ENCODE results near the gene FGFR3. TPM values are rescaled to one million over a fixed set of nuclear protein-coding genes. Genes with fewer than 3 reads are reported as not detected.
"Not testable (repeated sequence)": the region's sequence is repeated elsewhere in the genome, so short reads cannot be mapped to it uniquely, and the experiment has no call there.

The FGFR3 gene
- total RNA-seq, 1 donor from 2014 or later: 0.79 TPM

DNA sequence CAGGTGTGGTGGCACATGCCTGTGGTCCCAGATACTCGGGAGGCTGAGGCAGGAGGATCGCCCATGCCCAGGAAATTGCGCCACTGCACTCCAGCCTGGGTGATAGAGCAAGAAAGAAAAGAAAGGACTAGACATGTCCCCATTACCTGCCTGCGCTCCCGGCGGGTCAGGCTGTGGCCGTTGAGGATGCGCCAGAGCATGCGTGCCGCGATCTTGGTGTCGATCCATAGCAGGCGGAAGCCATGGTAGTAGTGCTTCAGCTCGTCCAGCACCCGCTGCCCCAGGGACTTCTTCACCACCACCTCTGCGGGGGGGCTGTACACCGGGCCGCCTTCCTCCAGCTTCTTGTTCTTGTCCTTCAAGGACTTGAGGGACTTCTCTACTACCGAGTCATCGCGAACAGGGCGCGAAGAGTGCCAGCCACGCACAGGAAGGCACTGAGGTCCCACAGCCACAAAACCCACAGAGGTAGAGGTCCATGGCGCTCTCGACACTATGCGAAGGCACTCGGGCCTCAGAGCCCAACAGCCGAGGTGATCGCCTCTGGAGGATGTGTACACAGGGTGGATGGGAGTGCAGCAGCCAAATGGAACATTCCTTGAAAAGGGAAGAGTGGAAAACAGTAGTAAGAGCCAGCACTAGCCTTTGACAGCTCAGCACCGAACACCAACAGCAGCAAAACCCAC is 48.3 kb downstream of the FGFR3 start:
- no peak for DNase-seq (ENCODE audit: low read depth, low spot score)

DNA sequence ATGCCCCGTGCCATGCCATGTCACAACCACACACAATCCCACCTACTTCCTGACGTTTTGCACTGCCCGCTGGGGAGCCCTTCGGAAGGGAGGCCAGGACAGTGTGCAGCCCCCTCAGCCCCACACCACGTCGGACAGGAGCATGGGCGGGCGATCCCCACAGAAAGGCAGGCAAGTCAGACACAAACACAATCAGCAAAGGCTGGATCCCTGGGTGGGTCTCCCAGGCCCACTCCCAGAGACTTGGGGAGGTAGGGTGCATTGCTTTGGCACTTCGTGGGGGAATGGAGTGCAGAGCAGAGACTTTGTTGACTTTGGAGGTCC is 48.8 kb downstream of the FGFR3 start:
- DNase-seq (ENCODE audit: low read depth, low spot score): no peak

DNA sequence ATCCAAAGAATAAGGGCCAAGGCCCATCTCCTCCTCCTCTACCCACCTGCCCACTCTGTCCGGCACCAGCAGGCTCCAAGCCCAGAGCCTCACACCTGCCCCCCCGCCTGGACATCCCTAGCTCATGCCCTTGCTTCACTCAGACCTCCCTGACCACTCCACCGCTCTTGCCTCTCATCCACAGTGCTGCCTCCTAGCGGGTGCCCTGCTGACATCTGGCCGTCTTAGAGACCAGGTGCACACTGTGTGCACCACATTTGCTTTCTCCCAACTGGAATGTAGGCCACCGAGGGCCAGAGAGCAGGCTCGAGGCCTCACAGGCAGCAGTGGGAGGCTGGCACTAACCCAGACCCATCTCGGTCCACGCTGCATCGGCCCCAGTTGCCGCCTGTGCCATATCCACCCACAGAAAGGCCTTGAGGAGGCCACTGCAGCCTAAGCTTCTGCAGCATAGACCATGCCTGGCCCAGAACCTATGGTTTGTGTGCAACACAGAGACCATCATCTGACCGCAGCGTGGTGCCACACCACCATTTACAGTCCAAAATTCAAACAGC is 49.3 kb downstream of the FGFR3 start:
- no peak for DNase-seq (ENCODE audit: low read depth, low spot score)

DNA sequence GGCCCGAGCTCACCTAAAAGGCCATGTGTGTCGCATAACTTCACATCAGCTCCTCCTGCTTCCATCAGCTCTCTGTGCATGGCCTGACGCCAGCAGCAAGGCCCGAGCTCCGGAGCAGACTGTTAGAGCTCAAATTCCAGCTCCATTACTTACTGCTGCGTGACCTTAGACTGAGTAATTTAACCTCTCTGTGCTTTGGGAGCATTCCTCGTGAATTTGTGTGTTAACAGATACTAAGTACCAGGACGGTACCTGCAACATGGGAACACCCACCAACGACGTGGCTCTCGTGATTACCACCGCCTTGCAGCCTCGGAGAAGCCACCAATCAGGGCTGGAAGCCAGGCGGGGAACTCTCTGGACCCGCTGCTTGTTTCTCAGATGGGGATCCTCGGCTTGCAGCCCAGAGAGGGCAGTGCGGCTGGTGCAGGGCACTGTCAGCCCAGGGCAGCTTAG is 49.9 kb downstream of the FGFR3 start:
- DNase-seq (ENCODE audit: low read depth, low spot score): no peak

DNA sequence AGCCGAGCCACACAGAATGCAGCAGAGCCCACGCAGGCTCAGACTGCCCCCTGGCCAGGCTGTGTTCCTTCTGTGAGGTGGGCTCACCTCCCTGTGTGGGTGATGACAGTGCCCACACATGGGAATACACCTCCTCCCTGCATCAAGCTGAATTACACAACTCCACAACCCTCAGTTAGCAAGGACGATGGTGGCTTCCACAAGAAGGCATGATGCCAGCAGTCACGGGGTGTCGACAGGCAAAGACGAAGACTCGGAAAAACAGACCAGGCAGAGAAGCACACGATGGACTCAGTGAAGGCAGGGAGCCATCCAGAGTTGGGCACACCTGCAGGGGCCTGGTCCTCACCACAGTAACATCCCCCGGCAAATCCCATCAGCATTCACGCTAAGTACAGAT is 50.8 kb downstream of the FGFR3 start:
- no peak for DNase-seq (ENCODE audit: low read depth, low spot score)

DNA sequence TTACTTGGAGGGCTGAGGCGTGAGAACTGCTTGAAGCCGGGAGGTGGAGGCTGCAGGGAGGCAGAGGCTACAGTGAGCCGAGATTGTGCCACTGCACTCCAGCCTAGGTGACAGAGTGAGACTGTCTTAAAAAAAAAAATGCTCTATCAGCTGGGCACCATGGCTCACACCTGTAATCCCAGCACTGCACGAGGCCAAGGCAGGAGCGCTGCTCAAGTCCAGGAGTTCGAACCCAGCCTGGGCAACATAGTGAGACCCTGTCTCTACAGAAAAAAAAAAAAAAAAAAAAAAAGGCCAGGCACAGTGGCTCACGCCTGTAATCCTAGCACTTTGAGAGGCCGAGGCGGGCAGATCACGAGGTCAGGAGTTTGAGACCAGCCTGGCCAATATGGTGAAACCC is 51.5 kb downstream of the FGFR3 start:
- DNase-seq (ENCODE audit: low read depth, low spot score): not testable (repeated sequence)

DNA sequence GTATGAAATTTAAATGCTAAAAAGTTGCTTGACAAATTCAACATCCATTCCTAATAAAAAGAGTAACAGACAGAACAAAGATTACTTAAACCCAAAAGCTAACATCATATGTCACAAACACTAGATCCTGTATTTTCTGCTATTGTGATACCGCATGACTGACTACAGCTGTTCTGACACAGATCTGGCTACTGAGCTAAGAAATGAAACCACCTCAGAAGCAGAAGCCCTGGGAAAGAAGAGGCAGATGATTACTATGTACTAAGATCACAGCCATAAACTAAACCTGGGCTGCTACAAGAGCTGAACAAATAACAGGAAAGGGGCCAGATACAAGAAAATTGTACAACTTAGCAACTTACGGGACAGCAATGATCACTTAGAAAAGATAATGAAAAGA is 53.5 kb downstream of the FGFR3 start:
- DNase-seq (ENCODE audit: low read depth, low spot score): no peak

DNA sequence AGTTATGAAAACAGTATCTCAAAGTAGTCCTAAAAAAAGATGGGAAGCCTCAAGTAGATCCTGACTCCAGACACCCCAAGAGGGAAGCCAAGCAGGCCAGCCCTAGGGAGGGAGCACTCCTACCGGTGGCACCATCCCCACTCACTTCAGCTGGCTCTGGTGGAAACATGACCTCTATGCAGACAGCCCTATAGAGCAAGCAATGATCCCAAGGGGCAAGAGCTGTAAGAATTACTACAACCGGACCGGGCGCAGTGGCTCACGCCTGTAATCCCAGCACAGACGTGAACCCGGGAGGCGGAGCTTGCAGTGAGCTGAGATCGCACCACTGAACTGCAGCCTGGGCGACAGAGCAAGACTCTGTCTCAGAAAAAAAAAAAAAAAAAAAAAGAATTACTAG is 57.2 kb downstream of the FGFR3 start:
- no peak for DNase-seq (ENCODE audit: low read depth, low spot score)

DNA sequence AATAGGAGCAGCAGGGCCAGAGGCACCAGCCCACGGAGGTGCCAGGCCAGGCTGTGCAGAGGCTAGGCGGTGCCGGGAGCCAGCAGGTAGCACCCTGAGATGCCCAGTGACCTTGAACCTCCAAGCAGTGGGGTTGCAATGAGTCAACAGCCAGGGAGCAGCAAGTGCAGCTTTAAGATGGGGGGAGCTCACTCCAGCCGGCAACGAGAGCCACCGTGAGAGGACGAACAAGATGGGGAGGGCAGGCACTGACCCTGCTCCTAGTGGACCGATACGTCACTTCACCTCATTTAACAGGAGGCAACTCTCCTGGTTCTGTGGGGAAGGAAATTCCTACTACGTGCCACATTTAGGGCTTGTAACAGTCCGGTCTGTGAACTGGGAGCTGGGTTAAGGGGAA is 58.1 kb downstream of the FGFR3 start:
- DNase-seq (ENCODE audit: low read depth, low spot score): no peak

DNA sequence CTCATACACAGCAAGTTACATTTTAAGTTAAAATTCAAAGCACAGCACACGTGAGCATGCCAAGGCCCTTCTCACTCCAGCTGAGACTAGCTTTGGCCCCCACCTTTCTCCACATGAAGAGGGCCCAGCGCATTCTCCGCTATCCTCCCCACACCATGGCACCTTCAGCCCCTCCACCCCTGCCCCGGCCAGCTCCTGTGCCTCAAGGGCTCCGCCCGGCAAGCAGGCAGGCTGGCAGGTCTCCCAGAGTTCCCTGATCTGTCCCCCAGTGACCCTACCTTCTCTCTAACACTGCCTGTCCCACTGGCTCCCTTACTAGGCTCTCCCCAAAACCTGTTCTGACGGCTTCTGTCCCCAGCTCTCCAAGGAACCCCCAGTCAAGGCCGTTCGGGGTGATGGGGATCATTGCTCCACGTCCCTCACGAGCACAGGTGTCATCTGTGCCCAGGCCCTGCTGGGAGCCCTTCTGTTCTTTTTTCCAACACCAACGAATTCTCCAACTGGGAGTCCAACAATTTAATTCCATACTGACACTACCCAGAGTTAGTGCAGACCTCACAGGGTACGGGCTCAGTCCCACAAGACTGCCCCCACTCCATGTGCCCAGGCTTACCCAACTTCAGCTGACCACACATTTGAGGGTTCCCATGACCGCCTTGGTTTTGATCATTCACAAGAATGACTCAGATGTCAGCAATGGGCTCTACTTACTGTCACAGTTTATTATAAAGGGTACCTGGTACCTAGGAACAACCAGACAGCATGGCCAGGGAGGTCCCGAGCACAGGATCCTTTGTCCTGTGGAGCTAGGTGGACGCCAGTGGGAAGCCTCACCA is 58.7 kb downstream of the FGFR3 start:
- no peak for DNase-seq (ENCODE audit: low read depth, low spot score)

DNA sequence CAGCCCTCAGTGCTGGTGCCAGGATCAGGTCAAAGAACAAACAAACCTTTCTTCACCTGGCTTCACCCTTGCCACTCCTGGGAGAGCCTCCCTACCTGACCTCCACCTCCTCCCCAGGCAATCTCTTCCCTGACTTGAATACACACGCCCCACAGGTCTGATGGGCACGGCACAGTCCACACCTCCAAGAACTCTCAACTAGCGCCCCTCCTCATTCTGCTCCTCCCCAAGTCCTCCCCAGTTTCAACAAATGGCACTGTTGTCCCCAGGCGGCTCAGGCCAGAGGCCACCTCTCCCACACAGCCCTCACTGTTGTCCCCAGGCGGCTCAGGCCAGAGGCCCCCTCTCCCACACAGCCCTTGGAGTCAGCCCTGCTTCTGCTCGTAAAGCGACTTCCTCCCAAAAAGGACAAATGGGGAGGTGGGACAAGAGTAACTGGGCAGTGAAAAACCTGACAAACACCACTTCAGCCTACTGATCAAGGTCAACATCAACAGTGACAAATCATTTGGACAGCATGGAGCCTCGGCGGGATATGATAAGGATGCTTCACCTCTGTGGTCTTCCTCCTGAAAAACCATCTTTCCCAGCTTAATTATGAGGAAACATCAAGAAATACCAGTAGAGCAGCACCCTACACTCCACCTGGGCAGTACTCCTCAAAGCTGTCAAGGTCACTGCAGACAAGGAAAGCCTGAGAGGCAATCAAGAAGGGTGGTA is 60.0 kb downstream of the FGFR3 start:
- DNase-seq (ENCODE audit: low read depth, low spot score): no peak

DNA sequence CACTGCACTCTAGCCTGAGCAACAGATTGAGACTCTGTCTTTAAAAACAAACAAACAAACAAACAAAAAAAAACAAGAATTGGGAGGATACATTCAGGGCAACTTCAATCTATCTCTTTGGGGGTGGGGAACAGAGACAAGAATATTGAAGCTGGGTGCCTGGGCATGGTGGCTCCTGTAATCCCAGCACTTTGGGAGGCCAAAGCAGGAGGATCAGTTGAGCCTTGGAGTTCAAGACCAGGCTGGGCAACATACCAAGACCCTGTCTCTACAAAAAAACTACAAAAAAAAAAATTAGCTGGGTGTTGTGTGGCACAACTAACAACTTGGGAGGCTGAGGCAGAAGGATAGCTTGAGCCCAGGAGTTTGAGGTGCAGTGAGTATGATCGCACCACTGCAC is 61.7 kb downstream of the FGFR3 start:
- DNase-seq (ENCODE audit: low read depth, low spot score): no peak

DNA sequence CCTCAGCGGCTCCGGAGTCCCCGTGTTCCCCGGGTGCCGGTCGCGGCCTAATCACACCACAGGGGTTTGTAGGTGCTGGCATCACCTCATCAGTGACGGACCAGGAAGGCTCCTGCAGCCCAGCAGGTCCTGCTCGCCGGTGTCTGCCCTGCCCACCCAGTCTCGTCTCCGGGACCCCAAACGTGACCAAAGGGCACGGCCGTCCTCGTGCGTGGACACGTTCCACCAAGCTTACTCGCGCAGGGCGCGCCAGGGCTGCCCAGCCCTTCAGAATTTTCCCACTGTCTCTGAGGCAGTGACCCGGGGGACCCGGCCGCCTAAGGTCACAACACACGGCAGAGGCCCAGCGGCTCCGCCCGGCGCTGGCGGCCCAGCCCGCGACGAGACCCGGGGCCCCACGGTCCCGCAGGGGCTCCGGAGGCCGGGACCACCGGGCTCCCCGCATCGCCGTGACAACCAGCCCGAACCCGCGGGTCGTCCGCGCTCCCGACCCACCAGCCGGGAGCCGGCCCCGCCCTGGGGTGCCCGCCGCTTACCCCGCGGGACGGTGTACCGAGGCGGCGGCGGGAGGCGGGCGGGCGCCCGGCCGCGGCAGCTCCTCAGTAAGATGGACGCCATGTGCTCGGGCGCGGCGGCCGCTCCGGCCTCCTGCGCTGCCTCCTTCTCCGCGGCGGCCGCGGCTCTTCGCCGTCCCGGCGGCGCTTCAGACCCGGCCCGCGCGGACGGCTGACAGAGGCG is 62.4 kb downstream of the FGFR3 start:
- DNase-seq (ENCODE audit: low read depth, low spot score): no peak

DNA sequence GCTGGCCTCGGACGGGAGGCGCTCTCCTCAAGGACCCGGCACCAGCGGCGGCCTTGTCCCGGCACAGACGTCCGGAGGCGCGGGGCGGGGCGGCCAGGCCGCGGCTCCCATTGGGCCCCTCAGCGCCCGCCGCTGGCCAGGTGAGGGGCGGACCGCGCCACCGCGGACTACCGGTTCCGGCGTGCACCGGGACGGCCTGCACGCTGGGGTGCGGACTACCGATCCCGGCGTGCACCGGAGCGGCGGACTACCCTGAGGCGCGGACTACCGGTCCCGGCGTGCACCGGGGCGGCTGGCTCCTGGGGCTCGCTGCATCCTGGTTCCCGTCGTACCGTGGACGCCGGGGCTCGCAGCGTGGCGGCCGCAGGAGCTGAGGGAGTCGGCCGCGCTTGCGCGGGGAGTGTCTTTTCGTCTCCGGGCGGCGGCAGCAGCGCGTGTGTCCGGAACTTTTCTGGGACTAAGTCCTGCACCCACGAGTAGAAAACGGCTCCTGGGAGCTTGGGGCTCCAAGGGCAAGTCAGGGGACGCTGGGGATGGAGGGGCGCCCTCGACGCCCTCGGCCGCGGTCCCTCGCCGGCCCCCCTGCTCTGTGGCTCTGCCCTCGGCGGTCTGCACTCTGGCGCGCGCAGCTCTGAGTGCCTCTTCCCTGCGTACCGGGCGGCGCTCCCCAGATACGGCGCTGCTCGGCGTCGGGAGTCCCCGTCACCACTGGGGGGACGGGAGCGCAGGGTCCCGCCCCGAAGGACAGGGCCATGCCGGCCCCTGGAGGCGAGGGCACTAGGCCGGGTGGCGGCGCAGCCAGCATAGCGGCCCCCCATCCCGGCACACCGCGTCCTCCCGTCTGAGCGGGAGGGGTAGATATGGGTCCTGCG is 63.2 kb downstream of the FGFR3 start, which contains the start of gene LETM1:
Gene LETM1, minus strand, starts transcription at position 86 of the 872 bp plus-strand sequence. CDS start 206 bp downstream, outside the sequence.
- peak; percentile 80 for DNase-seq (ENCODE audit: low read depth, low spot score)

DNA sequence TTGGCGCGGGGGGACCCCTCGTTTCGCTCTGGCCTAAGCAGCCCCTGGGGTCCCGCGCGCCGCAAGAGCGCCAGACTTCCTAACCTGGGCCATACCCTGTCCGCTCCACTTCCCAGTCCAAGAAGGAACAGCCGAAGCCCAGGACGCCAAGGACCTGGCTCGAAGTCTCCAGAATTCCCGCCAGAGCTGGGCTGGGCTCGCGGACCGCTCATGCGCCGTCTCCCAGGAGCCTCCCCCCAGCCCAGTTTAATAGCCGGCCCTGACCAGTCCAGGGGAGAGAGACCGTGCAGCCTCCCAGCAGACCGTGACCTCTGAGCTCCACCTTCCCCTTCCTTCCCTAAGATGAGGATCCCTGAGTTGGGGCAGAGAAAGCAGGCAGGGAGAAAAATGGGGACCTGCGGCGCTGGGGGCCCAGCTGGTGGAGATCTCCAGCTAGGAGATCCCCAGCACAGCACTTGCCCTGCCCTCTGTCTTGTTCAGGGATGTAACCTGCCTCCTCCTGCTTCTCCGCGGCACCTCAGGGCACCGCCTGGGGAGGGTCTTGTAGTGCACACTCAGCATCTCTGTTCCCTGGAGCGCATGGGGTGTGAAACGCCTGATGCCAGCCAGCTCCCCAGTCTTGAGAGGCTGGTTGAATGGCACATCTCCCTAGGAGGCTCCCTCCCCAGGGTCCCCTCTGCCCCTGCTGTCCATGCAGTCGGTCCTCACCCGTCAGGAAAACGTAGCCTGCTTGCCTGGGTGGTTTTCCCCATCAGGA is 64.0 kb downstream of the FGFR3 start:
- DNase-seq (ENCODE audit: low read depth, low spot score): no peak

DNA sequence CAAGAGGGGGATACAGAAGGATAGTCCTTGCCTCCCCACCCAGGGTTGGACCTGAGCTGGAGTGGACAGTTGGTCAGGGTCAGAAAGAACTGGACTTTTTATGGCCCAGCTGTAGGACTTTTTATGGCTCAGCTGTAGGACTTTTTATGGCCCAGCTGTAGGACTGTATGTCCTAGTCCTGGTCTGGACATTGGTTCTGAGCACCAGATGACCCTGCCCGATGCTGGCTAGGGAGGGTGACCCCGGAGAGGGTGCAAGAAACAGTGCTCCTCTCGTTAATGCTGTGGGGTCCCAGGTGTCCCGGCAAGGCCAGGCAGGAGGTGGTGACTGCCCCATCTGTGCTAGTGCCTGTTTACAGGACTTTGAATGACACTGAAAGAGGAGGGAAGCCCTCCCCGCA is 64.8 kb downstream of the FGFR3 start:
- no peak for DNase-seq (ENCODE audit: low read depth, low spot score)

All from pulmonary artery endothelial cell (primary cell).